Type B pancreatic cell (in vitro differentiated cells): ENCODE measurements around the gene ORM1. TPM values are rescaled to one million over a fixed set of nuclear protein-coding genes. Genes with fewer than 3 reads are reported as not detected.
"Not testable (repeated sequence)": the region's sequence is repeated elsewhere in the genome, so short reads cannot be mapped to it uniquely, and the experiment has no call there.

Experiments
- DNase-seq: peaks from one replicate; pipeline ENCODE4 v3.0.0; 2021; ENCODE audit warnings: mixed read lengths; ENCODE audit not compliant: unreplicated experiment; ENCODE audit errors: extremely low spot score
- H3K27ac Mint-ChIP-seq: 2 replicates; pipeline ENCODE4 v1.8.0; 2021; ENCODE audit warnings: mild to moderate bottlenecking, mixed read lengths
- H3K27me3 Mint-ChIP-seq: 2 replicates; pipeline ENCODE4 v1.8.0; 2021; ENCODE audit warnings: mixed read lengths
- H3K36me3 Mint-ChIP-seq: 2 replicates; pipeline ENCODE4 v1.8.0; 2021; ENCODE audit warnings: mixed read lengths
- H3K4me1 Mint-ChIP-seq: one replicate; pipeline ENCODE4 v1.8.0; 2021; ENCODE audit warnings: mixed read lengths; ENCODE audit not compliant: unreplicated experiment
- H3K4me3 Mint-ChIP-seq: 2 replicates; pipeline ENCODE4 v1.8.0; 2021; ENCODE audit warnings: mild to moderate bottlenecking, mixed read lengths
- H3K9me3 Mint-ChIP-seq: 2 replicates; pipeline ENCODE4 v1.8.0; 2021; ENCODE audit warnings: mixed read lengths
- CTCF ChIP-seq: fragments of 200-600 bp; sonication (generic); conservative IDR thresholded peaks from 2 replicates; pipeline ENCODE4 v1.5.0; 2021; ENCODE audit warnings: antibody characterized with exemption, mild to moderate bottlenecking
- total RNA-seq: library from RNA; stranded (reverse); gene quantifications from 2 replicates; pipeline ENCODE4 v1.2.1, GENCODE V29; 2021; ENCODE audit warnings: low replicate concordance

ORM1 gene
- total RNA-seq, 1 donor from 2014 or later: 0.65 TPM

DNA sequence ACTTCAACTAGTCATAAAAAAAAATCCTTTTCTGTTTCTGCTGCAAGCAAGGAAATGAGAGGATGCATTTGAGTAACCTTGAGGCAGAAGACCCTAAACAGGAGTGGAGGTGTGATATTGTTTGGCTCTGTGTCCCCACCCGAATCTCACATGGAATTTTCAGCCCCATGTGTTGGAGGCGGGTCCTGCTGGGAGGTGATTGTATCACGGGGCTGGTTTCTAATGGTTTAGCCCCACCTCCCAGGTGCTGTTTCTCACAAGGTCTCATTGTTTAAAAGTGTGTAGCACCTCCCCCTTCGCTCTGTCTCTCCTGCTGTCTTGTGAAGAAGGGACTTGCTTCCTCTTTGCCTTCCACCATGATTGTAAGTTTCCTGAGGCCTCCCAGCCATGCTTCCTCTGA is 10.8 kb downstream of the ORM1 start:
- not testable (repeated sequence) for H3K36me3 Mint-ChIP-seq, H3K27ac Mint-ChIP-seq, H3K9me3 Mint-ChIP-seq, DNase-seq, H3K4me3 Mint-ChIP-seq, H3K4me1 Mint-ChIP-seq, H3K27me3 Mint-ChIP-seq

GRCh38 chr9:114334490-114334889 is 11.6 kb downstream of the ORM1 start:
- H3K4me1 Mint-ChIP-seq: no peaks in the 10 kb centered on the region
- H3K4me3 Mint-ChIP-seq: no peak overlapping the region

DNA sequence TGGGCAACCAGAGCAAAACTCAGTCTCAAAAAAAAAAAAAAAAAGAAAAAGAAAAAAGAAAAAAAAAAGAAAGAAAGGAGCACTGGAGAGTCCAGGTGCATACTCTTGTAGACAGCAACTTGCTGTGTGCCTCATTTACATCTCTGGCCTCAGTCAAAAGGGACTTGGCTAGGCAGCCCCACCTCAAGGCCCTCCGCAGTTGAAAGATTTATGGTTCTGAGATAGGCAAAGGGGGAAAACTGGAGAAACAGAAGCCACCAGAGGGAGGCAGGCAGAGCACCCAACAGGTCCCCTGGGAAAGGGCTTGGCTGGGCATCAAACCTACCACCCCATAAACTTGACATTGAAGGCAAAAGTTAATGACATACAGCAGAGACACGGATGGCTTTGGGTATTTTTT is 12.8 kb downstream of the ORM1 start:
- Mint-ChIP-seq H3K4me1 (no peaks in the 10 kb centered on the region), H3K9me3 (no peaks in the 10 kb centered on the region), H3K27me3 (no peaks in the 10 kb centered on the region), H3K4me3 (no peak overlapping the region), H3K36me3 (no peaks in the 10 kb centered on the region), H3K27ac (no peak overlapping the region)
- no peak for TF ChIP-seq CTCF
- DNase-seq: no peak

More at GRCh38 chr9:114334490-114334889, 11.6 kb downstream of the ORM1 start:
- Mint-ChIP-seq H3K9me3 (no peaks in the 10 kb centered on the region), H3K27me3 (no peaks in the 10 kb centered on the region), H3K27ac (no peak overlapping the region), H3K36me3 (no peaks in the 10 kb centered on the region)
- TF ChIP-seq CTCF: no peak
- DNase-seq: no peak

DNA sequence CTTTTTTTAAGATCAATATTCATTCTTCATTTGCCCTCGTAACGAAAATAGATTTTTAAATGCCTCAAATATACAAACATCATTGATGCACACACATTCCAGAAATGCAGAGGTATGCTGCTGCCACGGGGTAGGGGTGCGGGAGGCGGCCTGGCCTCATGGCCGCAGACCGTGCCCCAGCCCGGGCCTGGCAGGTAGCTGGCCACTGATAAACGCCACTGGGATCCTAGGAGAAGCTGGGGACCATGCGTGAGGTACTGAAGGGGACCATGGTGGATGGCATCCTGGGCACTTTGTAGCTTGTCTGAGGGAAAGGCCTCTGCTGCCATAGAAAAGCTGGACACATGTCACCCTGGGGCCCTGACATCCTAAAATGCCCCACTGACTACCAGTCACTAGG is 13.3 kb downstream of the ORM1 start:
- no peaks in the 10 kb centered on the region for H3K27me3 Mint-ChIP-seq
- DNase-seq: no peak
- no peak overlapping the region for H3K27ac Mint-ChIP-seq
- peaks cover under 1% of the 10 kb centered on the region for H3K36me3 Mint-ChIP-seq
- no peaks in the 10 kb centered on the region for H3K4me1 Mint-ChIP-seq
- no peaks in the 10 kb centered on the region for H3K9me3 Mint-ChIP-seq
- no peak for TF ChIP-seq CTCF
- H3K4me3 Mint-ChIP-seq: no peak overlapping the region

- Mint-ChIP-seq H3K36me3 (peaks cover 4% of the 10 kb centered on the region), H3K27ac (no peak overlapping the region), H3K4me1 (no peaks in the 10 kb centered on the region), H3K9me3 (no peaks in the 10 kb centered on the region), H3K4me3 (no peak overlapping the region), H3K27me3 (no peaks in the 10 kb centered on the region)
- no peak for DNase-seq
- no peak for TF ChIP-seq CTCF
Observed at GRCh38 chr9:114336699-114337395, 13.9 kb downstream of the ORM1 start.

DNA sequence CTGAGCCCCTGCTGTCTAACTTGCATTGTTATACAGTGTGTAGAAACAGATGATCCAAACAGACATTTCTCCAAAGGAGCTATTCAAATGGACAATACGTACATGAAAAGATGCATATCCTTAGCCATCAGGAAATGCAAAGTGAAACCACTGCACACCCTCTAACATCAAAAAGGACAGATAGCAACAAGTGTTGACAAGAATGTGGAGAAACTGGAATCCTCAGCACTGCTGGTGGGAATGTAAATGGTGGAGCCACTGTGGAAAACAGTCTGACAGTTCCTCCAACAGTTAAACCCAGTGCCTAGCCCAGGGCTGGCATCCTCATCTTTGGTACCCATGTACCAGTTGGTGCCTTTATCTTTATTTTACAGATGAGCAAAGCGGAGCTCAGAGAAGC is 15.3 kb downstream of the ORM1 start:
- DNase-seq: no peak
- TF ChIP-seq CTCF: no peak
- no peaks in the 10 kb centered on the region for H3K27me3 Mint-ChIP-seq
- H3K4me3 Mint-ChIP-seq: no peak overlapping the region
- H3K4me1 Mint-ChIP-seq: no peaks in the 10 kb centered on the region
- H3K9me3 Mint-ChIP-seq: no peaks in the 10 kb centered on the region
- H3K27ac Mint-ChIP-seq: no peak overlapping the region
- H3K36me3 Mint-ChIP-seq: peaks cover 4% of the 10 kb centered on the region
